ENCODE results near the gene GSTM4.
"Not testable (repeated sequence)": the region's sequence is repeated elsewhere in the genome, so short reads cannot be mapped to it uniquely, and the experiment has no call there.

The GSTM4 gene

DNA sequence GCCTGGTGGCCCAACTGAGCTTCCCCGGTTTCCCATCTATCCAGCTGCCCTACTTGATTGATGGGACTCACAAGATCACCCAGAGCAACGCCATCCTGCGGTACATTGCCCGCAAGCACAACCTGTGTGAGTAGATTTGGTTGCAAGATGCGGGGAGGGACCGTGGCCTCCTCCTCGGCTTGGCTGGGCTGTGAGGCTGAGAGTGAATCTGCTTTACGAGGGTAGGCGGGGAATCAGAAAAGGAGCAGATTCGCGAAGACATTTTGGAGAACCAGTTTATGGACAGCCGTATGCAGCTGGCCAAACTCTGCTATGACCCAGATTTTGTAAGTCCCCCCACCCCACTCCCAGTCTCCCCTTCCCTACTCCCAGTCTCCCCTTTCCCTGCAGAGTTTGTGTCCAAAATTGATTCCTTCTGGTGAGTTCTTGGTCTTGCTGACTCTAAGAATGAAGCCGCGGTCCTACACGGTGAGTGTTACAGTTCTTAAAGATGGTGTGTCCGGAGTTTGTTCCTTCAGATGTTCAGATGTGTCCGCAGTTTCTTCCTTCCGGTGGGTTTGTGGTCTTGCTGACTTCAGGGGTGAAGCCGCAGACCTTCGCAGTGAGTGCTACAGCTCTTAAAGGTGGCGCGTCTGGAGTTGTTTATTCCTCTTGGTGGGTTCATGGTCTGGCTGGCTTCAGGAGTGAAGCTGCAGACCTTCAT, 13.5 kb downstream of the GSTM4 start:
- DNase-seq: no peak

DNA sequence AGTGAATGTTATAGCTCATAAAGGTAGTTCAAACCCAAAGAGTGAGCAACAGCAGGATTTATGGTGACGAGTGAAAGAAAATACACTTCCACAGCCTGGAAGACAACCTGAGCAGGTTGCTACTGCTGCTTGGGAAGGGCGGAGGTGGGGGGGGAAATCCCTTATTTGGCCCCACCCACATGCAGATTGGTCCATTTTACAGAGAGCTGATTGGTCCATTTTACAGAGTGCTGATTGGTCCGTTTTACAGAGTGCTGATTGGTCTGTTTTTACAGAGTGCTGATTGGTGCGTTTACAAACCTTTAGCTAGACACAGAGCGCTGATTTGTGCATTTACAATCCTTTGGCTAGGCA, 14.0 kb downstream of the GSTM4 start:
- not testable (repeated sequence) for DNase-seq

DNA sequence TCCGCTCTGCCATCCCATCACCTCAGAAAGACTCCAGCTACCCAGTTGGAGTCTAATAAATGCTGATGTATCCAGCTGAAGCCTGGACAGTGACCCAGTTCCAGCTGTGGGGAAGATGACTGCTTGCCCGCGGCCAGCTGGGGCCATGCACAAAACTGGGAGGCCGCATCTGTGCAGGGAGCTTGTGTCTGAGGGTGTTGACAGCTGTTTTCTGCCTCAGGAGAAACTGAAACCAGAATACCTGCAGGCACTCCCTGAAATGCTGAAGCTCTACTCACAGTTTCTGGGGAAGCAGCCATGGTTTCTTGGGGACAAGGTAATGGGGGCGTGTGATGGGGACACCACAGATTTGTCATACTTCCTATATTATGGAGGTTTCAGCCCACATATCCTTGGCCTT, 15.2 kb downstream of the GSTM4 start:
- DNase-seq: no peak

DNA sequence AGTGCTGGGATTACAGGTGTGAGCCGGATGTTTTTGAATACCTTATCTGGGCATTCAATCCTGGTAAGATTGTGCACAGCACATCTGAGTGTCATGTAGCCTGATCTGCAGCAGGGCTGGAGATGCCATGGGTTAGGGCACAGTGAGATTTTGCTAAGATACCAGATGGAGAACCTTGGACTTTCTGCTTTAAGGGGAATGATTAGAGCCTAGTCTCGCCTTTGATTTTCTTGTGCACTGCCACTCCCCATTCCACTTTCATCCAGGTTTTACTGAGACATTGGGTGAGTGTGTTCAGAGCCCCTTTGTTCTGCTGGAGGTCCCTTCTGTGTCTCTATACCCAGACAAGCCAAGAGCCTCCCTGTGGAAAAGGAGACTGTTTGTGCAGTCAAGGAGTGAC, 18.0 kb downstream of the GSTM4 start:
- DNase-seq: not testable (repeated sequence)

DNA sequence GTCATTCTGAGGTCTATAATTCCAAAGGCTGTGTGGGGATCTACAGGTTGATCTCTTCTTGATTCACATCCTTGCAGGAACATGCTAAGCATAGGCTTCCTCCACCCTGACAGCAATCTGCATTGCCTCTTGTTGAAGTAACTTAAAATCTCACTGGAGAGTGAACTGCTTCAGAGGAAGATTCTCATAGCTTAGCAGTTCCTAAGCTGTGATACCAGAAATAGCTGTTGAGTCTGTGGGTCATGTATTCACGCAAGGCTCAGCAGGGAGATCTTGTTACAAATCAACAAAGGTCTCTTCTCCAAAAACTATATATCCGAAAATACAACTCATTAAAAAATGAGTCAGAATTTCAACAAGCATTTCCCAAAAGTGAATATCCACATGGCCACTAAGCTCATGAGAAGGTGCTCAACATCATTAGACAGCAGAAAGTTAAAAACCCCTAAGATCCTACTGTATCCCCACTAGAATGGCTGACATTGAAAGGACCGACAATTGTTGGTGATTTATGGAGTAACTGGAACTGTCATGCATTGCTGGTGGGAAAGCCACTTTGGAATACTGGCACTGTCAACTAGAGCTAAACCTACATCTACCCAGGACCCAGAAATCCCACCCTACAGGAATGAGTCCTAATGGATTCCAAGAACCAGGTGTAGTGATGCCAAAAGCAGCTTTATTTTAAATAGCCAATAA, 20.9 kb downstream of the GSTM4 start:
- not testable (repeated sequence) for DNase-seq

DNA sequence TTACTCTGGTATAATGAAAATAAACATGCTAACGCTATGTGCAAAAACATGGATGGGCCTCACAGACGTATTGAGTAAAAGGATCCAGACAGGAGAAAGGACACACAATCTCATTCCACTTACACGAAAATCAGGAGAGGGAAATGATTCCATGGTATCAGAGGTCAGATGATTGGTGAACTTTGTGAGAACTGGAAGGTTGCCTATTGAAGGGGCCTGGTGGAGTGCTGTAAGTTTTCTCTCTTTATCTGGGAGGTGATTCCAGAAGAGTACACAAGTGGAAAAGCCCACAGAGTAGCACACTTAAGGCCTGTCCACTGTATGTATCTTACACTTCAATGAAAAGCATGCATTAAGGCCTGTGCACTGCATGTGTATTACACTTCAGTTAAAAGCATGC, 21.6 kb downstream of the GSTM4 start:
- no peak for DNase-seq

DNA sequence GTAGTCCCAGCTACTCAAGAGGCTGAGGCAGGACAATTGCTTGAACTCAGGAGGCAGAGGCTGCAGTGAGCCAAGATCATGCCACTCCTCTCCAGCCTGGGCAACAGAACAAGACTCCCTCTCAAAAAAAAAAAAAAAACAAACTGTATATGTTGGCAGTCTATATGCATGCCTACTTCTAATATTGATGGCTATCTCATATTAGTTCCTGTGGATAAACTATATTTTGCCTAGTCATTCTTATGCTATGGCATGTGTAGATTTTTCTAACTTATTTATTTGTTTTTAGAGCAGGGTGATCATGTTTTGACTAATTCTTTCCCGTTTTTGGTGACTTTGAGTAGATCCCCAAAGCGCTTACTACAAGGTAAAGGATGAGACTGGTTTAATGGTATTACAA, 22.7 kb downstream of the GSTM4 start:
- not testable (repeated sequence) for DNase-seq

DNA sequence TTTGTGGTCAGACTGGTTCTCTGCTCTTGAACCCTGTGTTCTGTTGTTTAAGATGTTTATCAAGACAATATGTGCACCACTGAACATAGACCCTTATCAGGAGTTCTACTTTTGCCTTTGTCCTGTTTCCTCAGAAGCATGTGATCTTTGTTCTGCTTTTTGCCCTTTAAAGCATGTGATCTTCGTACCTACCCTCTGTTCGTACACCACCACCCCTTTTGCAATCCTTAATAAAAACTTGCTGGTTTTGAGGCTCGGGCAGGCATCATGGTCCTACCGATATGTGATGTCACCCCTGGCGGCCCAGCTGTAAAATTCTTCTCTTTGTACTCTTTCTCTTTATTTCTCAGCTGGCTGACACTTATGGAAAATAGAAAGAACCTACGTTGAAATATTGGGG, 28.9 kb downstream of the GSTM4 start:
- not testable (repeated sequence) for DNase-seq

DNA sequence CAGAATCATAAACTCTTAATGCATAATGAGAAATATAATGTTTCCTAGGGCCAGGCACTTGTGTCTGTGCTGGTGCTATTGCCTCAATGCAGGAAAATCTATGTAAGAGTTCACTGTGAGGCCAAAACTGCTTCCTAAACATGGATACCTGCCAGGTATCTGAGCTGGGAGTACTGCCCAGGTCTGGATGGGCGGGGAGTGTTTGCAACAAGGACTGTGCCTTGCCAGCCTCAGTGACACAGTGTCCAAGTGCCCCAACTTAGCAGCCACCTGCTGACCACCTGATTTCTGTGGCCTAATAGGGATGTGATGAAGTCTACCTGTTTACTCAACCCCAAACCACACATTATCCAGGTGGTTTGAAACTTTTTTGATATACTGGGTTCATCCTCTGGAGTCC, 29.5 kb downstream of the GSTM4 start:
- DNase-seq: not testable (repeated sequence)

DNA sequence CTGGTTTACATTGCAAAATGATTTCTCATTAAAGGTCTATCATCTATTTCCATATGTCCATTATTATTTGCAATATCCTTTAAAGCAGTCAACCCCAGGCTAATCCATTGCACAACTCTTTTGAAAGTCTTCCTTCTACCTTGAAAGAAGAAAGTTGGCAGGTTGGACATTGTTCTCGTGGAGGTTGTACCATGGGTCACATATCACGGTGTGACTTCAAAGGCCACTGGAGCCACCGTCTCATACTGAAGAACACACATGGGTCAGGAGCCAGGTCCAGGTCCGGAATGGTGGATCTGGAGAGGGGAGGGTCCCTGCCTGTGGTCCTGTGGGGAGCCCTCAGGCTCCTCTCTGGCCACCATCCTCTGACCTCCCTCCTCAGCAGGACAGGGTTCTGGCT, 30.0 kb downstream of the GSTM4 start:
- not testable (repeated sequence) for DNase-seq

DNA sequence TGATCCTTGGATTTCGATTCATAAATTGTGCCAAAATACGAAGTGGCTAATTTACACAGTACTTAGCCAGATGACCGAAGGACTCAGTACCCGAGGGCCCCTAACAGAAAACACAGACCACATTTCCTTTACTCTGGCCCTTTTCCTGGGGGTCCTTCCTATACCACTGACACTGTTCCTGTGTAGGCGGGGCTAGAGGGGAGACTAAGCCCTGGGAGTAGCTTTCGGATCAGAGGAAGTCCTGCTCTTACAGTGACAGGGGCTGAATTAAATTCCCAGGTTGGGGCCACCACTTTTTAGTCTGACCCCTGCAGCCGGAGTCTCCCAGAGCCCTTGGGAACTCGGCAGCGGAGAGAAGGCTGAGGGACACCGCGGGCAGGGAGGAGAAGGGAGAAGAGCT, 31.2 kb downstream of the GSTM4 start:
- not testable (repeated sequence) for DNase-seq

DNA sequence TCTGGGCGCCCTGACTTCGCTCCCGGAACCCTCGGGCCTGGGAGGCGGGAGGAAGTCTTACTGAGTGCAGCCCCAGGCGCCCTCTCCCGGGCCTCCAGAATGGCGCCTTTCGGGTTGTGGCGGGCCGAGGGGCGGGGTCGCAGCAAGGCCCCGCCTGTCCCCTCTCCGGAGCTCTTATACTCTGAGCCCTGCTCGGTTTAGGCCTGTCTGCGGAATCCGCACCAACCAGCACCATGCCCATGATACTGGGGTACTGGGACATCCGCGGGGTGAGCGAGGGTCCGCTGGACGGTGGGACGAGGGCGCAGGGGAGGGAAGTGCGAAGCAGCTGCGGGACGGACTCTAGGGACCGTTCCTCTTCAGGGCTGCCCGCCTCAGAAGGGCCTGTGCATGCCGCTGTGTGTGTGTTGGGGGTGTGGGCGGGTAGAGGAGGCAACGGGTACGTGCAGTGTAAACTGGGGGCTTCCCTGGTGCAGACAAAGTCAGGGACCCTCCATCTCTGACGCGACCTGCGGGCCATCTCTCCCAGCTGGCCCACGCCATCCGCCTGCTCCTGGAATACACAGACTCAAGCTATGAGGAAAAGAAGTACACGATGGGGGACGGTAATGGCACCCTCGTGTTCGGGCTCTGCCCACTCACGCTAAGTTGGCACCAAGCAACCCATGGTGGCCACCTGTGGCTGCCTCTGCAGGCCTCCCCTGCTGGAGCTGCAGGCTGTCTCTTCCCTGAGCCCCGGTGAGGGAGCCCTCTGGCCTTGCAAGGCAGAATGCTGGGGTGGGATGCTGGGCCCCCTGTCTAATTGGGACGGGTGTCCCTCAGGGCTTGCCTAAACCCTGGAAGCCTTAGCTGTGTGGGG, 32.0 kb downstream of the GSTM4 start, which contains the start of gene GSTM1:
Gene GSTM1 (plus strand): TSS at position 177 of the 859 bp plus-strand sequence. CDS start 57 bp downstream, at position 234.
- no peak for DNase-seq

DNA sequence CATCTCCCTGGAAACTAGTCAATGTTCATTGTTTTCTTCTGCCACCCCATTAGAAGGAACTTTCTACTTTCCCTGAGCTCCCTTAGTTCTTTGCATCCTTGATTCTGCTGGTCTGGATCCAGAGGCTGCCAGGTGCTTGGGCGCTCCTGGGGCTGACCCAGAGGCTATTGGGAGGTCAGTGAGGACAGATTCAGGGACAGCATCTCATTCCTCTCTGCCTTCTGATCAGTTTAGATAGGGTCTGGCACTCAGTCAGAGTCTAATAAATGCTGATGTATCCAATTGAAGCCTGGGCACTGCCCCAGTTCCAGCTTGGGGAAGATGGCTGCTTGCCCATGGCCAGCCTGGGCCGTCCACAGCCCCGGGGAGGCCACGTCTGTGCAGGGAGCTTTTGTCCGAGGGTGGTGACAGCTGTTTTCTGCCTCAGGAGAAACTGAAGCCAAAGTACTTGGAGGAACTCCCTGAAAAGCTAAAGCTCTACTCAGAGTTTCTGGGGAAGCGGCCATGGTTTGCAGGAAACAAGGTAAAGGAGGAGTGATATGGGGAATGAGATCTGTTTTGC, 34.0 kb downstream of the GSTM4 start:
- no peak for DNase-seq

DNA sequence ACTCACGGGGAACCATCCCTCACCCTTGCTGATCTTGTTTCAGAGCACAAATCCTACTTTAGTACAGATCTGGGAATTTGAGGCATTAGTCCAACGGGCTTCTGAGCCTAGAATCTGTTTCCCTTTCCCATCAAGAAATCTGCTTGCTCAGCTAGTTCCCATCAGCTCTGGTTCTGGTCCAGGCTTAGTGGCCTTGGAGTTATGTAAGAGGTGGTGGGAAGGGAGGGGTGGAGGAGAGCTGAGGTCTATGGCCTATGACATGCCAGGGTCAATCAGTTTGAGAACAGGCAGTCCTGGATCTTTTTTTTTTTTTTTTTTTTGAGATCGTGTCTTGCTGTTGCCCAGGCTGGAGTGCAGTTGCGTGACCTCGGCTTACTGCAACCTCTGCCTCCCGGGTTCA, 35.9 kb downstream of the GSTM4 start:
- no peak for DNase-seq

DNA sequence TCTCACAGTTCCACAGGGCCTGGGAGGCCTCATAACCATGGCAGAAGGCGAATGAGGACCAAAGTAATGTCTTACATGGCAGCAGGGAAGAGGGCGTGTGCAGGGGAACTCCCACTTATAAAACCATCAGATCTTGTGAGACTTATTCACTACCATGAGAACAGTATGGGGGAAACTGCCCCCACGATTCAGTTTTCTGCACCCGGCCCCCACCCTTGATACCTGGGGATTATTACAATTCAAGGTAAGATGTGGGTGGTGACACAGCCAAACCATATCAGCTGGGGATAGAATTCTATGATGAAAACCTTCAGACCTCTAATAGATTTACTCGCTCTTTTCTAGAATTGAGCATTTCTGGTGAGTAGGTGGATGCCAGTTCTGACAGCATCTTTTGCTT, 38.5 kb downstream of the GSTM4 start:
- DNase-seq: not testable (repeated sequence)

DNA sequence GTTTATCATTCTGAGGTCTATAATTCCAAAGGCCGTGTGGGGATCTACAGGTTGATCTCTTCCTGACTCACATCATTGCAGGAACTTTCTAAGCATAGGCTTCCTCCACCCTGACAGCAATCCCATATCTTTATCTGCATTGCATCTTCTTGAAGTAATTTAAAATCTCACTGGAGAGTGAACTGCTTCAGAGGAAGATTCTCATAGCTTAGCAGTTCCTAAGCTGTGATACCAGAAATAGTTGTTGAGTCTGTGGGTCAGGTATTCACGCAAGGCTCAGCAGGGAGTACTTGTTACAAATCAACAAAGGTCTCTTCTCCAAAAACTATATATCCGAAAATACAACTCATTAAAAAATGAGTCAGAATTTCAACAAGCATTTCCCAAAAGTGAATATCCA, 39.2 kb downstream of the GSTM4 start:
- DNase-seq: not testable (repeated sequence)

DNA sequence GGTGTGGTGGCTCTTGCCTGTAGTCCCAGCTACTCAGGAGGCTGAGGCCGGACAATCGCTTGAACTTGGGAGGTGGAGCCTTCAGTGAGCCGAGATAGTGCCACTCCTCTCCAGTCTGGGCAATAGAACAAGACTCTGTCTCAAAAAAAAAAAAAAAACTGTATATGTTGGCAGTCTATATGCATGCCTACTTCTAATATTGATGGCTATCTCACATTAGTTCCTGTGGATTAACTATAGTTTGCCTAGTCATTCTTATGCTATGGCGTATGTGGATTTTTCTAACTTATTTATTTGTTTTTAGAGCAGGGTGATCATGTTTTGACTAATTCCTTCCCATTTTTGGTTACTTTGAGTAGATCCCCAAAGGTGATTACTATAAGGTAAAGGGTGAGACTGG, 41.2 kb downstream of the GSTM4 start:
- DNase-seq: no peak

DNA sequence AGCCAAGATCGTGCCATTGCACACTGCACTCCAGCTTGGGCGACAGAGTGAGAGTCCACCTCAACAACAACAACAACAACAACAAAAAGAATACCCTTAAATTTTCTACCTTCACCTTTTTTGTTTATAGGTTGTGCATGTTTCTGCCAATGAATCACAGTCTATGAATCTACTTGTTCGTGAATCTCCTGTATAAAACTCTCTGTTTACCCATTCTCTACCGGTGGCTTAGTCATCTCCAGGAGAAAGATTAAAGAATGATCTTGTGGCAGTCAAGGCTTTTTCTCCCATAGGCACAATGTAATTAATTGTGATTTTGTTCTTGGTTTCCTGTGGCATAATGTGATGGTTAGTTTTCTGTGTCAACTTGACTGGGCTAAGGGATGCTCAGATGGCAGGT, 42.0 kb downstream of the GSTM4 start:
- DNase-seq: not testable (repeated sequence)

DNA sequence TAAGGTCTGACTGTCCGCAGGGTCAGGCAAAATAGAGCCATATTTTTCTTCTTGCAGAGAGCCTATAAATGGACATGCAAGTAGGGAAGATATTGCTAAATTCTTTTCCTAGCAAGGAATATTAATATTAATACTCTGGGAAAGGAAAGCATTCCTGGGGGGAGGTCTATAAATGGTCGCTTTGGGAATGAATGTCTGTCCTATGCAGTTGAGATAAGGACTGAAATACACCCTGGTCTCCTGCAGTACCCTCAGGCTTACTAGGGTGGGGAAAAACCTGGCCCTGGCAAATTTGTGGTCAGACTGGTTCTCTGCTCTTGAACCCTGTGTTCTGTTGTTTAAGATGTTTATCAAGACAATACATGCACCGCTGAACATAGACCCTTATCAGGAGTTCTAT, 47.0 kb downstream of the GSTM4 start:
- not testable (repeated sequence) for DNase-seq

DNA sequence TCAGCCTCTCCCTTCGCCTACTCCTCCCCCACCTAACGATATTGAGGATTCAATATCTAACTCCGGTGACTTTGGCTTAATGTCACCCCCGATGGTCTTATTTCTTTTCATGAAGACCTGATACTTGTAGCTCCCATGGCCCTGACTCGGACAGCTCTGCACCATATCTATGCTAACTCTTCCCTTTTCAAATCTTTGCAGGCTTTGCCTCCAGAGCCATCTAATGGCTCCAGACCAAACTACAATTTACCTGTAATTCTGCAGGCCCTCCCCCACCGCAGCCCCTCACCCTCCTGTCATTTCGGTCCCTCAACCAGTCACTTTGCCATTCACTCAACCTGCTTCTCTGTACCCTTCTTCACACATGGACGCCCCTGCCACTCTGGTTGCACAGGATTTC, 48.3 kb downstream of the GSTM4 start:
- no peak for DNase-seq

DNA sequence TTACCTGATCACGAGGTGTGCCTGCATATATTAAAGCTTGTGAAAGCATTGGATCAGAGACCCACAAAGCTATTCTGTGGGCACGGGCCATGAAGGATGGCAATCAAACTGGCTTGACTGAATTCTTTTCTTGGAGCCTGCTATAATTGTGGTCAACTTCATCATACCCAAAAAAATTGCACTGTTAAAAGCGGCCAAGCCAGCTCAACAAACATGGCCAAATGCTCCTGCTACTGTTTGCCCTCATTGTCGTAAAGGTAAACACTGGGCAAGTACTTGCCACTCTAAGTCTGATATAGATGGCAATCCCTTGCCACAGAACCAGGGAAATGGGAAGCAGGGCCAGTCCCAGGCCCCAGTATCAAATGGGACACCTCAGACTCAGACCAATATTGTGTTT, 49.5 kb downstream of the GSTM4 start:
- no peak for DNase-seq

DNA sequence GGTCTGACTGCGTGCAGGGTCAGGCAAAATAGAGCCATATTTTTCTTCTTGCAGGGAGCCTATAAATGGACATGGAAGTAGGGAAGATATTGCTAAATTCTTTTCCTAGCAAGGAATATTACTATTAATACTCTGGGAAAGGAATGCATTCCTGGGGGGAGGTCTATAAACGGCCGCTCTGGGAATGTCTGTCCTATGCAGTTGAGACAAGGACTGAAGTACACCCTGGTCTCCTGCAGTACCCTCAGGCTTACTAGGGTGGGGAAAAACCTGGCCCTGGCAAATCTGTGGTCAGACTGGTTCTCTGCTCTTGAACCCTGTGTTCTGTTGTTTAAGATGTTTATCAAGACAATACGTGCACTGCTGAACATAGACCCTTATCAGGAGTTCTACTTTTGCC, 53.0 kb downstream of the GSTM4 start:
- DNase-seq: not testable (repeated sequence)

DNA sequence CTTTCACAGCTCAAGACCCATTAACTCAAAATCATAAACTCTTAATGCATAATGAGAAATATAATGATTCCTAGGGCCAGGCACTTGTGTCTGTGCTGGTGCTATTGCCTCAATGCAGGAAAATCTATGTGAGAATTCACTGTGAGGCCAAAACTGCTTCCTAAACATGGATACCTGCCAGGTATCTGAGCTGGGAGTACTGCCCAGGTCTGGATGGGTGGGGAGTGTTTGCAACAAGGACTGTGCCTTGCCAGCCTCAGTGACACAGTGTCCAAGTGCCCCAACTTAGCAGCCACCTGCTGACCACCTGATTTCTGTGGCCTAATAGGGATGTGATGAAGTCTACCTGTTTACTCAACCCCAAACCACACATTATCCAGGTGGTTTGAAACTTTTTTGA, 53.9 kb downstream of the GSTM4 start:
- DNase-seq: not testable (repeated sequence)

All from central memory CD4-positive, alpha-beta T cell (primary cell).